Activated CD8-positive, alpha-beta T cell treated with anti-CD3 and anti-CD28 coated beads for 36 hours (primary cell): ENCODE data around the gene CPN1. TPM values are rescaled to one million over a fixed set of nuclear protein-coding genes. Genes with fewer than 3 reads are reported as not detected.

Experiments used
- ATAC-seq: fragments of 200-7000 bp; cut with Tn5 transposase; one replicate; pipeline ENCODE4 v1.10.0; 2021; ENCODE audit warnings: mild to moderate bottlenecking, moderate library complexity
- CTCF ChIA-PET: fragments of 350-600 bp; sonication (Branson Sonifier 250); formaldehyde crosslinking; loops from one replicate; lab custom pipeline; 2021; ENCODE audit warnings: antibody characterized with exemption; lab: Charles Lee
- POLR2A ChIA-PET: fragments of 350-600 bp; sonication (Branson Sonifier 250); formaldehyde crosslinking; loops from one replicate; lab custom pipeline; 2021; ENCODE audit warnings: antibody characterized with exemption; lab: Charles Lee
- DNase-seq: peaks from one replicate; pipeline ENCODE4 v3.0.0-alpha.2; 2020
- H3K27ac Mint-ChIP-seq: one replicate; pipeline ENCODE4 v1.8.0; 2021; ENCODE audit warnings: mild to moderate bottlenecking, mixed read lengths
- H3K27me3 Mint-ChIP-seq: one replicate; pipeline ENCODE4 v1.8.0; 2021; ENCODE audit warnings: mixed read lengths
- H3K36me3 Mint-ChIP-seq: one replicate; pipeline ENCODE4 v1.8.0; 2021; ENCODE audit warnings: low read depth, mixed read lengths
- H3K4me1 Mint-ChIP-seq: one replicate; pipeline ENCODE4 v1.8.0; 2021; ENCODE audit warnings: low read depth, mixed read lengths
- H3K4me3 Mint-ChIP-seq: one replicate; pipeline ENCODE4 v1.8.0; 2021; ENCODE audit warnings: mild to moderate bottlenecking, moderate library complexity, mixed read lengths
- H3K9me3 Mint-ChIP-seq: one replicate; pipeline ENCODE4 v1.8.0; 2021; ENCODE audit warnings: mixed read lengths
- CTCF ChIP-seq: fragments of 200-600 bp; IDR thresholded peaks from one replicate; pipeline ENCODE4 v1.8.0; 2022; ENCODE audit warnings: antibody characterized with exemption, mild to moderate bottlenecking
- intact Hi-C: fragments of 100-400 bp; cut with micrococcal nuclease; formaldehyde crosslinking; loops from one replicate; pipeline ENCODE4 v1.10.0; 2022
- total RNA-seq, 2 experiments: library from RNA; stranded (reverse); gene quantifications; one replicate each; pipeline ENCODE4 v1.2.3, GENCODE V29; 2021

CPN1 gene
- total RNA-seq, 2 experiments from 2014 or later: not detected

- ATAC-seq (no peak), DNase-seq (no peak)
- POLR2A ChIA-PET: interaction anchor here (1.7 kb wide), 1 partner anchor 17 kb away, joined by 3 read pairs; no protein-coding TSS in a partner anchor
- H3K27me3 Mint-ChIP-seq: peaks cover 3% of the 10 kb centered on the region
- no peaks in the 10 kb centered on the region for H3K9me3 Mint-ChIP-seq
- H3K4me3 Mint-ChIP-seq: no peak overlapping the region
- TF ChIP-seq CTCF: no peak
- no peaks in the 10 kb centered on the region for H3K4me1 Mint-ChIP-seq
- intact Hi-C loops: no loop called here
- H3K27ac Mint-ChIP-seq: no peak overlapping the region
- CTCF ChIA-PET: interaction anchor here (2.4 kb wide), 1 partner anchor 9 kb away, joined by 11 read pairs; no protein-coding TSS in a partner anchor
- no peaks in the 10 kb centered on the region for H3K36me3 Mint-ChIP-seq
Observed at GRCh38 chr10:100036850-100037249, 44.8 kb downstream of the CPN1 start.

GRCh38 chr10:100033766-100034418 lies 47.8 kb downstream of the CPN1 start:
- H3K36me3 Mint-ChIP-seq: no peaks in the 10 kb centered on the region
- H3K4me1 Mint-ChIP-seq: no peaks in the 10 kb centered on the region
- no peaks in the 10 kb centered on the region for H3K9me3 Mint-ChIP-seq
- H3K27me3 Mint-ChIP-seq: peaks cover 1% of the 10 kb centered on the region
- DNase-seq (no peak), ATAC-seq (no peak)
- CTCF ChIA-PET: interaction anchor here (1.6 to 2.5 kb wide), 3 partner anchors 12 to 188 kb away, joined by 5 to 13 read pairs (median 5); partner anchors contain the start of gene DNMBP
- no peak for TF ChIP-seq CTCF
- no peak overlapping the region for H3K4me3 Mint-ChIP-seq
- POLR2A ChIA-PET: no interaction called here
- H3K27ac Mint-ChIP-seq: no peak overlapping the region
- intact Hi-C loops: no loop called here

- no peak for TF ChIP-seq CTCF
- Mint-ChIP-seq H3K4me1 (no peaks in the 10 kb centered on the region), H3K27me3 (peaks cover 2% of the 10 kb centered on the region), H3K9me3 (peaks cover 7% of the 10 kb centered on the region), H3K4me3 (no peak overlapping the region), H3K36me3 (no peaks in the 10 kb centered on the region), H3K27ac (no peak overlapping the region)
- ChIA-PET CTCF (no interaction called here), POLR2A (no interaction called here)
- intact Hi-C loops: no loop called here
- no peak for DNase-seq
- ATAC-seq: no peak
Observed at GRCh38 chr10:100027416-100027815, 54.3 kb downstream of the CPN1 start.

- TF ChIP-seq CTCF: no peak
- ATAC-seq (no peak), DNase-seq (no peak)
- H3K9me3 Mint-ChIP-seq: peaks cover 7% of the 10 kb centered on the region
- no peak overlapping the region for H3K4me3 Mint-ChIP-seq
- peaks cover 3% of the 10 kb centered on the region for H3K4me1 Mint-ChIP-seq
- H3K36me3 Mint-ChIP-seq: no peaks in the 10 kb centered on the region
- H3K27me3 Mint-ChIP-seq: peaks cover 4% of the 10 kb centered on the region
- POLR2A ChIA-PET: no interaction called here
- CTCF ChIA-PET: interaction anchor here (1.1 to 2.0 kb wide), 3 partner anchors 16 to 180 kb away, joined by 3 to 14 read pairs (median 6); partner anchors contain the start of gene DNMBP
- no peak overlapping the region for H3K27ac Mint-ChIP-seq
- intact Hi-C loops: no loop called here
Observed at GRCh38 chr10:100025576-100025975, 56.1 kb downstream of the CPN1 start.

GRCh38 chr10:100024748-100025147 lies 56.9 kb downstream of the CPN1 start:
- POLR2A ChIA-PET: no interaction called here

More at GRCh38 chr10:100024748-100025147, 56.9 kb downstream of the CPN1 start:
- Mint-ChIP-seq H3K27me3 (peaks cover 6% of the 10 kb centered on the region), H3K4me1 (peaks cover 10% of the 10 kb centered on the region), H3K9me3 (peaks cover 7% of the 10 kb centered on the region), H3K27ac (no peak overlapping the region), H3K4me3 (no peak overlapping the region), H3K36me3 (no peaks in the 10 kb centered on the region)
- TF ChIP-seq CTCF: no peak
- DNase-seq (no peak), ATAC-seq (no peak)
- intact Hi-C loops: no loop called here
- CTCF ChIA-PET: interaction anchor here (1.1 to 2.0 kb wide), 3 partner anchors 15 to 179 kb away, joined by 3 to 14 read pairs (median 6); partner anchors contain the start of gene DNMBP
